Stimulated activated CD4-positive, alpha-beta T cell treated with anti-CD3 and anti-CD28 coated beads, Interleukin-12 subunit alpha, Interleukin-12 subunit beta, amount 100 ng/mL, for 4 hours (primary cell): ENCODE data around the gene PRSS1.
"Not testable (repeated sequence)": the region's sequence is repeated elsewhere in the genome, so short reads cannot be mapped to it uniquely, and the experiment has no call there.

Experiments used
- DNase-seq: peaks from one replicate; pipeline ENCODE4 v3.0.0-alpha.2; 2020

Gene PRSS1

GRCh38 chr7:142749218-142749993 is at the start of gene PRSS1:
PRSS1 (plus strand) TSS chr7:142749472; CDS start chr7:142749485, 13 bp downstream.
- no peak for DNase-seq

- not testable (repeated sequence) for DNase-seq
Observed at GRCh38 chr7:142700935-142701334, 48.3 kb upstream of the PRSS1 start.

GRCh38 chr7:142703655-142704305 is 45.5 kb upstream of the PRSS1 start:
- DNase-seq: no peak

- not testable (repeated sequence) for DNase-seq
Observed at GRCh38 chr7:142708726-142709125, 40.5 kb upstream of the PRSS1 start.

- no peak for DNase-seq
Observed at GRCh38 chr7:142709921-142710320, 39.4 kb upstream of the PRSS1 start.

GRCh38 chr7:142711196-142711595 is 38.1 kb upstream of the PRSS1 start:
- no peak for DNase-seq

GRCh38 chr7:142711746-142712616 is 37.3 kb upstream of the PRSS1 start:
- peak; percentile 15 for DNase-seq

GRCh38 chr7:142712617-142712957 is 36.7 kb upstream of the PRSS1 start:
- no peak for DNase-seq

- DNase-seq: no peak
Observed at GRCh38 chr7:142714375-142714774, 34.9 kb upstream of the PRSS1 start.

- no peak for DNase-seq
Observed at GRCh38 chr7:142716596-142716995, 32.7 kb upstream of the PRSS1 start.

GRCh38 chr7:142717453-142717852 is 31.8 kb upstream of the PRSS1 start:
- DNase-seq: no peak

- DNase-seq: no peak
Observed at GRCh38 chr7:142718313-142718712, 31.0 kb upstream of the PRSS1 start.

- DNase-seq: no peak
Observed at GRCh38 chr7:142720172-142720773, 29.0 kb upstream of the PRSS1 start.

- no peak for DNase-seq
Observed at GRCh38 chr7:142720986-142721385, 28.3 kb upstream of the PRSS1 start.

- DNase-seq: no peak
Observed at GRCh38 chr7:142722248-142722794, 27.0 kb upstream of the PRSS1 start.

GRCh38 chr7:142733271-142733670 is 16.0 kb upstream of the PRSS1 start:
- DNase-seq: no peak

- no peak for DNase-seq
Observed at GRCh38 chr7:142739923-142740492, 9.3 kb upstream of the PRSS1 start.

GRCh38 chr7:142740786-142741185 is 8.5 kb upstream of the PRSS1 start:
- no peak for DNase-seq

- not testable (repeated sequence) for DNase-seq
Observed at GRCh38 chr7:142741932-142742331, 7.3 kb upstream of the PRSS1 start.

GRCh38 chr7:142745091-142745635 is 4.1 kb upstream of the PRSS1 start:
- DNase-seq: no peak

- no peak for DNase-seq
Observed at GRCh38 chr7:142745745-142746144, 3.5 kb upstream of the PRSS1 start.

GRCh38 chr7:142746264-142746663 is 3.0 kb upstream of the PRSS1 start:
- no peak for DNase-seq
